ENCODE data around the gene TNNT1. TPM values are rescaled to one million over a fixed set of nuclear protein-coding genes. Genes with fewer than 3 reads are reported as not detected.

TNNT1 gene
- total and polyA plus RNA-seq, 2 experiments from 2014 or later = 11.5 to 32.1 TPM

- Histone ChIP-seq H3K4me1 (ENCODE audit: insufficient read depth) (peaks cover 17% of the 10 kb centered on the region), H3K9me3 (ENCODE audit: low read depth) (no peaks in the 10 kb centered on the region), H3K27me3 (peaks cover 45% of the 10 kb centered on the region), H2AFZ (no peak overlapping the region), H3K4me3 (peak overlapping the region; percentile 68), H4K20me1 (ENCODE audit: insufficient read depth, poor library complexity, severe bottlenecking) (no peaks in the 10 kb centered on the region), H3K4me2 (peak overlapping the region; percentile 92), H3K36me3 (replicated peaks; ENCODE audit: insufficient read depth, low read depth) (no peaks in the 10 kb centered on the region), H3K79me2 (no peaks in the 10 kb centered on the region), H3K27ac (no peak overlapping the region), H3K9me2 (replicated peaks; ENCODE audit: insufficient read depth) (no peaks in the 10 kb centered on the region)
- TF ChIP-seq CTCF (IDR thresholded peaks at IDR 0.05; ENCODE audit: poor library complexity) = no peak
- 2% methylated on average over 55 of the region's 61 CpGs for WGBS (ENCODE audit: low lambda C conversion rate, missing lambda C conversion rate)
- peak; percentile 89 for DNase-seq (ENCODE audit: low spot score)
Measured at GRCh38 chr19:55178781-55179599, 30.0 kb upstream of the TNNT1 start.

GRCh38 chr19:55176076-55176475 is 27.1 kb upstream of the TNNT1 start:
- no peak for TF ChIP-seq EZH2 (IDR thresholded peaks at IDR 0.05; ENCODE audit: borderline replicate concordance)
- no peak for TF ChIP-seq CTCF (IDR thresholded peaks at IDR 0.05; ENCODE audit: poor library complexity)
- no peak for TF ChIP-seq EZH2phosphoT487 (IDR thresholded peaks at IDR 0.05; ENCODE audit: low read depth, severe bottlenecking, unreplicated experiment)
- H3K9me3 ChIP-seq (ENCODE audit: low read depth) = no peaks in the 10 kb centered on the region
- no peak overlapping the region for H3K4me2 ChIP-seq
- H4K20me1 ChIP-seq (ENCODE audit: insufficient read depth, poor library complexity, severe bottlenecking) = no peaks in the 10 kb centered on the region
- H3K79me2 ChIP-seq = no peaks in the 10 kb centered on the region
- no peak for DNase-seq (ENCODE audit: low spot score)
- H3K9me2 ChIP-seq (replicated peaks; ENCODE audit: insufficient read depth) = no peaks in the 10 kb centered on the region
- H2AFZ ChIP-seq = no peak overlapping the region
- 39% methylated on average over 2 of the region's 2 CpGs for WGBS (ENCODE audit: low lambda C conversion rate, missing lambda C conversion rate)
- peaks cover 73% of the 10 kb centered on the region for H3K27me3 ChIP-seq
- no peak overlapping the region for H3K4me3 ChIP-seq
- H3K36me3 ChIP-seq (replicated peaks; ENCODE audit: insufficient read depth, low read depth) = no peaks in the 10 kb centered on the region
- H3K27ac ChIP-seq = no peak overlapping the region
- H3K4me1 ChIP-seq (ENCODE audit: insufficient read depth) = peaks cover 23% of the 10 kb centered on the region

GRCh38 chr19:55175117-55175867 is 26.3 kb upstream of the TNNT1 start:
- Histone ChIP-seq H3K9me3 (ENCODE audit: low read depth) (no peaks in the 10 kb centered on the region), H2AFZ (no peak overlapping the region), H3K27ac (no peak overlapping the region), H4K20me1 (ENCODE audit: insufficient read depth, poor library complexity, severe bottlenecking) (no peaks in the 10 kb centered on the region), H3K4me2 (no peak overlapping the region), H3K27me3 (peaks cover 73% of the 10 kb centered on the region), H3K79me2 (no peaks in the 10 kb centered on the region), H3K4me3 (no peak overlapping the region), H3K36me3 (replicated peaks; ENCODE audit: insufficient read depth, low read depth) (no peaks in the 10 kb centered on the region), H3K9me2 (replicated peaks; ENCODE audit: insufficient read depth) (no peaks in the 10 kb centered on the region), H3K4me1 (ENCODE audit: insufficient read depth) (peaks cover 23% of the 10 kb centered on the region)
- TF ChIP-seq EZH2phosphoT487 (IDR thresholded peaks at IDR 0.05; ENCODE audit: low read depth, severe bottlenecking, unreplicated experiment) (no peak), CTCF (IDR thresholded peaks at IDR 0.05; ENCODE audit: poor library complexity) (no peak), EZH2 (IDR thresholded peaks at IDR 0.05; ENCODE audit: borderline replicate concordance) (no peak)
- no peak for DNase-seq (ENCODE audit: low spot score)
- 84% methylated on average over 43 of the region's 43 CpGs for WGBS (ENCODE audit: low lambda C conversion rate, missing lambda C conversion rate)
